ENCODE measurements around the gene JARID2.

JARID2 gene

GRCh38 chr6:15402406-15403045 lies 156.7 kb downstream of the JARID2 start:
- no peak for TF ChIP-seq CTCF (conservative IDR thresholded peaks at IDR 0.05; ENCODE audit: low read depth, low read length)
- DNase-seq (ENCODE audit: low read depth): no peak
- no peak overlapping the region for H3K4me3 ChIP-seq (ENCODE audit: low read depth, low read length)

GRCh38 chr6:15403094-15403755 lies 157.4 kb downstream of the JARID2 start:
- H3K4me3 ChIP-seq (ENCODE audit: low read depth, low read length): no peak overlapping the region
- no peak for TF ChIP-seq CTCF (conservative IDR thresholded peaks at IDR 0.05; ENCODE audit: low read depth, low read length)
- no peak for DNase-seq (ENCODE audit: low read depth)

DNA sequence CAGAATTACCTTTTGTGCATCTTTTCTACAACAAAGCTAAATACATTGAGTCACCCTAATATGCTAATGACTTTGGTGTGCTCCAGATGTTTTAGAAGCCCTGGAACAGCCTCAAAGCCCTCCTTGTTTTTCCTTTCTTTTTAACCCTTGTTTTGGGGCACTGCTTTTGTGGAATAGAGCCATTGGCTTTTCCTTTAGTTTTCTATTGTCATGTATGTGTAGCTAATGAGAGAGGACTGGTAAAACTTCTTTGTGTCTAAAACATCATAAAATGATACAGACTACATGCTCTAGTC lies 158.8 kb downstream of the JARID2 start:
- TF ChIP-seq CTCF (conservative IDR thresholded peaks at IDR 0.05; ENCODE audit: low read depth, low read length): no peak
- no peak for DNase-seq (ENCODE audit: low read depth)
- no peak overlapping the region for H3K4me3 ChIP-seq (ENCODE audit: low read depth, low read length)

GRCh38 chr6:15405129-15406068 lies 159.5 kb downstream of the JARID2 start:
- no peak overlapping the region for H3K4me3 ChIP-seq (ENCODE audit: low read depth, low read length)
- DNase-seq (ENCODE audit: low read depth): no peak
- TF ChIP-seq CTCF (conservative IDR thresholded peaks at IDR 0.05; ENCODE audit: low read depth, low read length): no peak

DNA sequence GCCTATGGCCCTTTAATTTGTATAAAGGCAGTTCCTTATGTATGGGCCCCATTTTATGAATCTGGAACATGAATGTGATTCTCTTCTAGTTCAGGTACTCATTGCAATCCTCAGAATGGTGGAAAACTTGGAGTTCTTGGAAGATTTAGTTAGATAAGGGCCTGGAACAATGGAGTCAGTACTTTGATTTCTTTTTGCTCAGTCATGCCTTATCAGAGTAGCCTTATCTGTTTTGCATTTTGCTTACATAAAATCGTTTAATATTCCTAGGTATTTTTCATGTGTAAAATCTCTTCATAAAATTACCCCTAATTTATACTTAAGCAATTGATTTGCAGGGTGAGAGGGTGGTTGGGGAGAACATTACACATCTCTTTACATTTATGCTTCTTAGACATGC lies 160.6 kb downstream of the JARID2 start:
- no peak for DNase-seq (ENCODE audit: low read depth)
- no peak for TF ChIP-seq CTCF (conservative IDR thresholded peaks at IDR 0.05; ENCODE audit: low read depth, low read length)
- H3K4me3 ChIP-seq (ENCODE audit: low read depth, low read length): no peak overlapping the region

- TF ChIP-seq CTCF (conservative IDR thresholded peaks at IDR 0.05; ENCODE audit: low read depth, low read length): no peak
- H3K4me3 ChIP-seq (ENCODE audit: low read depth, low read length): no peak overlapping the region
- no peak for DNase-seq (ENCODE audit: low read depth)
These were observed 162.1 kb downstream of the JARID2 start for GRCh38 chr6:15408008-15408407.
